Right lobe of liver (tissue), 4 donors: ENCODE data around the gene GLTP.

ENCODE experiments used
- CTCF ChIP-seq, 4 donors: fragments of 200-600 bp in 3 of 4; fragments of 450-650 bp in 1 of 4; IDR thresholded peaks; one replicate each; pipeline versions ENCODE4 v1.5.1 to v1.8.0; 2016 to 2022; ENCODE audit warnings: antibody characterized with exemption in 4 of 4, mild to moderate bottlenecking in 2 of 4
- POLR2A ChIP-seq: fragments of 450-650 bp; IDR thresholded peaks from one replicate; pipeline ENCODE4 v1.6.1; 2017; ENCODE audit warnings: antibody characterized with exemption, mild to moderate bottlenecking
- donor health status: DM: no; HTN: no; CAD: no.
- donor health status: DM: no; HTN: no; CAD: no.
- donor health status: DM: no; HTN: yes; CAD: no.

DNA sequence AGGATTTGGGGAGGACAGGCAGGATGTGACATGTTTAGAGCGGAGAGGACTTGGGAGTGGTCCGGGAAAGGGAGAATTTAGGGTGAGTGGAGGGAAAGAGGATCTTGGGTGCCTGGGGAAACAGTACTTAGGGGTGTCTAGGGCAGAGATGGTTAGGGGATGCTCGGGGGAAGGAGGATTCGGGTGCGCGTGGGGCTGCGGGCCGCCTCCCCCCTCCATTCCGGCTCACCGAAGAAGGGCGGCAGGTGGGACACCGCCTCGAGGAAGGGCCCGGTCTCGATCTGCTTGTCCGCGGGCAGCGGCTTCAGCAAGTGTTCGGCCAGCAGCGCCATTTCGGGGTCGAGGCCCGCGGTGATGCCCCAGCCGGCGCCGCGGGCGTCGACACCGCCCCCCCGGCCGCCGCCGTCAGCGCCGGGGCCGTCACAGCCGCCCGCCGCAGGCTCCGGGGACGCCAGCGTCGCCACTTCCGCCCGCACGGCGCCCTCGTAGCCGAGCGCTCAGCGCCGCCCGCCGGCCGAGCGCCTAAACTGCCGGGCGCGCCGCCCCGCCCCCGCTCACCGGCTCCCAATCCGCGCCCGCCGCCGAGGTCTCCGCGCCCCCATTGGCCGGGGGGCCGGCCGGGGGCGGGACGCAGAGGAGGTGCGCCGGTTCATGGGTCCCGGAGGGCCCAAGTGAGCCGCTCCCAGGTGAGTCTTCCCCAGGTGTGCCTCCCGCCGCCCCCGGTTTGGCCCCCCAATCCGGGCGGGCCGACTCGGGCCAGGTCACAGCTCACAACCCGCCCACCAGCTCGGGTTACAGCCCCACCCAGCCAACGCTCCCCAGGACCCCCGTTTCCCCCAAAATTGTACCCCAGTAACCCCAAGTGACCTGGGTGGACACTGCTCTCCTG is at the start of gene GLTP:
- TF ChIP-seq CTCF (IDR thresholded peaks at IDR 0.05) = peak; percentile 50 to 97 (median 74)
- TF ChIP-seq POLR2A = peak; percentile 65
